ENCODE measurements around the gene OR12D2. TPM values are rescaled to one million over a fixed set of nuclear protein-coding genes. Genes with fewer than 3 reads are reported as not detected.
"Not testable (repeated sequence)": the region's sequence is repeated elsewhere in the genome, so short reads cannot be mapped to it uniquely, and the experiment has no call there.

Gene OR12D2
- total RNA-seq, 2 donors from 2014 or later: not detected

DNA sequence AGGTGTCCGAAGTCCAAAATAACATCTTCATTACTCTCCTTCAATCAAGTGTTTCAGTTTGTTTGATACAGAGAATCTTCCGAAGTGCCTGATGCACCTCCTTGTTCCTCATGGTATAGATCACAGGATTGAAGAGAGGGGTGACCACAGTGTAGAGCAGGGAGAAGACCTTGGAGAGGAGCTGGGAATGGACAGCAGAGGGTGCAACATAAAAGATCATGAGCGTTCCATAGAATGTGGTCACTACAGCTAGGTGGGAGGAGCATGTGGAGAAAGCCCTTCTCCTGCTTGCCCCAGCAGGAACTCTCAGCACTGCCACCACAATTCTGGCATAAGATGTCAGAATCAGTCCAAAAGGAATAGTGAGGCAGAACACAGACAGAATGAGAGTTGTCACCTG, 31.2 kb downstream of the OR12D2 start:
- DNase-seq (ENCODE audit: low spot score): no peak
- peaks cover 29 to 49% of the 10 kb centered on the region in 2 donors for H3K27me3 Mint-ChIP-seq
- ATAC-seq: no peak
- H3K9me3 Mint-ChIP-seq: no peaks in the 10 kb centered on the region
- H3K27ac Mint-ChIP-seq: no peak overlapping the region
- no peaks in the 10 kb centered on the region for H3K4me1 Mint-ChIP-seq (ENCODE audit: low read depth in 2 of 2)
- H3K4me3 Mint-ChIP-seq: no peak overlapping the region
- no peaks in the 10 kb centered on the region for H3K36me3 Mint-ChIP-seq

DNA sequence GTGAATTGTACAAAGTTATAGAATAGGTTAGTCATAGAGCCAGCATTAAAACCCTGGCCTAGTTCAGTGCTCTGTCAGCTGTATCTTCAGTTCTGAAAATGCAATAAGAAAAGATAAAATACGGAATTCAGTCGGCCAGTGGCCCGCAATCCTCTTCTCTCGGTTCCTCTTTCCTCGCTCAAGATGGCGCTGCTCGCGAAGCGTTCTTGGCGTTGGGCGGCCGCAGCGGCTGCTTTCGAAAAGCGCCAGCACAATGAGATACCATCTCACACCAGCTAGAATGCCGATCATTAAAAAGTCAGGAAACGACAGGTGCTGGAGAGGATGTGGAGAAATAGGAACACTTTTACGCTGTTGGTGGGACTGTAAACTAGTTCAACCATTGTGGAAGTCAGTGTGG, 41.3 kb downstream of the OR12D2 start:
- not testable (repeated sequence) for H3K4me1 Mint-ChIP-seq (ENCODE audit: low read depth in 2 of 2); H3K27ac Mint-ChIP-seq; H3K9me3 Mint-ChIP-seq; DNase-seq (ENCODE audit: low spot score); ATAC-seq; H3K36me3 Mint-ChIP-seq; H3K4me3 Mint-ChIP-seq
- peaks cover 28 to 39% of the 10 kb centered on the region in 2 donors for H3K27me3 Mint-ChIP-seq

DNA sequence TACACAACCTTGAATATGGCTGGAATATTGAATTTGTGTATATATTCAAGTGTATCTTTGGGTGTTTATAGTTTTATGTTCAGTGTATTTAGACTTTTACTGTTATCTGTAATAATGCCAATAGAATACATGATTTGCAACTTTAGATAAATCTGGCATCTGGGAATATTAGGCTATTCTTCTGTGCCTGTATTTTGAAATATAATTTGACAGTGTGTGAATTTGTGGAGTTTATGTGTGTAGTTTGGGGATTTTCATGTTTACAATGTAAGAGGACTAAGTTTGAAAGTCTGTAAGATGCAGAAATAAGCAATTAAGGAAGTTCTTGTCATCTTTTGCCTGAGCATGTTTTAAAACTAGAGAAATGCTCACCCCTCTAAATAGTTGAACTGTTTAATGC, 43.6 kb downstream of the OR12D2 start, which contains the start of gene OR10C1:
Gene OR10C1, plus strand, starts transcription at position 301 of the 400 bp plus-strand sequence. CDS start 710 bp downstream, outside the sequence.
- DNase-seq (ENCODE audit: low spot score) (no peak), ATAC-seq (no peak)
- Mint-ChIP-seq H3K36me3 (no peaks in the 10 kb centered on the region), H3K4me3 (no peak within 1 kb of the TSS), H3K9me3 (peaks cover under 1% of the 10 kb centered on the region), H3K27ac (no peak within 1 kb of the TSS), H3K4me1 (ENCODE audit: low read depth in 2 of 2) (no peaks in the 10 kb centered on the region), H3K27me3 (peaks cover 20 to 35% of the 10 kb centered on the region in 2 donors)

DNA sequence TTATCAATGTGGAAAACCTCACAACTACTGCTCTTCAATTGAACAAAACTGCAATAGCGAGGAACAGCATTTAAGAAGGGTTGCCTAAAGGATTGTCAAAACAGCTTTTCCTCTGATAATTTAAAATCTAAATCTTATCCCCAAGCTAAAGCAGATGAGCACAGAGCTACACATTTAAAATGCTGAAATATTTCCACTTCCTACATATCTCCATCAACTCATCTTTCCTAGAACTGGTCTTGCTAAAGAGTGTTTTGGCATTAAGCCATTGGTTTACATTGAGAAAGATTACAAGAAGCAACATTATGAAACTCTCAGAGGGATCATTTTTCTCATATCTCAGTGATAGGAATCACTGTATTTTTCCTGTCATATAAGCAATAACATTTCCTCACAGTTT, 47.3 kb downstream of the OR12D2 start:
- Mint-ChIP-seq H3K4me3 (no peak overlapping the region), H3K9me3 (peaks cover 7% of the 10 kb centered on the region), H3K27ac (no peak overlapping the region), H3K4me1 (ENCODE audit: low read depth in 2 of 2) (no peaks in the 10 kb centered on the region), H3K27me3 (peaks cover 36 to 58% of the 10 kb centered on the region in 2 donors), H3K36me3 (no peaks in the 10 kb centered on the region)
- ATAC-seq: peak in 1 of 2 donors; percentile 31
- DNase-seq (ENCODE audit: low spot score): no peak

DNA sequence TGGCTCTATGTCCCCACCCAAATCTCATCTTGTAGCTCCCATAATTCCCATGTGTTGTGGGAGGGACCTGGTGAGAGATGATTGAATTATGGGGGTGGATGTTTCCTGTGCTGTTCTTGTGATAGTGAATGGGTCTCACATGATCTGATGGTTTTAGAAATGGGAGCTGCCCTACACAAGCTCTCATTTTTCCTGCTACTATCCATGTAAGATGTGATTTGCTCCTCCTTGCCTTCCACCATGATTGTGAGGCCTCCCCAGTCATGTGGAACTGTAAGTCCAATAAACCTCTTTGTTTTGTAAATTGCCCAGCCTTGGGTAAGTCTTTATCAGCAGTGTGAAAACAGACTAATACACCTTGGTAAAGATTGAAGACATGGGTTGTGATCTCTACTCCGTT, 48.6 kb downstream of the OR12D2 start:
- H3K4me3 Mint-ChIP-seq; H3K36me3 Mint-ChIP-seq; DNase-seq (ENCODE audit: low spot score); H3K27ac Mint-ChIP-seq; H3K4me1 Mint-ChIP-seq (ENCODE audit: low read depth in 2 of 2); ATAC-seq: not testable (repeated sequence)
- peaks cover 41 to 61% of the 10 kb centered on the region in 2 donors for H3K27me3 Mint-ChIP-seq
- H3K9me3 Mint-ChIP-seq: peaks cover 10% of the 10 kb centered on the region

Other genes with a start within 250 kb of the OR12D2 start
- not detected for gene OR2J2, start 224.7 kb upstream of the OR12D2 start, total RNA-seq
- not detected for gene OR14J1, start 93.9 kb upstream of the OR12D2 start, total RNA-seq
- not detected for gene OR5V1, start 26.8 kb upstream of the OR12D2 start, total RNA-seq
- gene OR12D3, start 20.3 kb upstream of the OR12D2 start, total RNA-seq: not detected
- not detected for gene OR12D1, start 19.3 kb downstream of the OR12D2 start, total RNA-seq
- gene OR10C1, start 43.7 kb downstream of the OR12D2 start, total RNA-seq: not detected
- gene OR11A1, start 61.4 kb downstream of the OR12D2 start, total RNA-seq: not detected
- not detected for gene OR2H1, start 61.5 kb downstream of the OR12D2 start, total RNA-seq
- not detected for gene MAS1L, start 92.3 kb downstream of the OR12D2 start, total RNA-seq
- 1 to 10 TPM in 1 of 2 donors, not detected in 1; 3.1 TPM for gene UBD, start 164.1 kb downstream of the OR12D2 start, total RNA-seq
- not detected for gene OR2H2, start 189.5 kb downstream of the OR12D2 start, total RNA-seq
- gene GABBR1, start 237.6 kb downstream of the OR12D2 start, total RNA-seq: 10 to 100 TPM in 1 of 2 donors, 1 to 10 TPM in 1; 3.0 to 15.2 TPM